RWPE1 (cell line): ENCODE data around the gene DCST2.

Source experiments
- CTCF ChIA-PET: fragments of 350-600 bp; sonication (Branson Sonifier 250); formaldehyde crosslinking; extraction: SDS; loops from one replicate; lab custom pipeline; 2021; lab: Yijun Ruan, JAX
- POLR2A ChIA-PET: fragments of 400-600 bp; formaldehyde crosslinking; extraction: SDS; loops from one replicate; lab custom pipeline; 2020; ENCODE audit warnings: antibody characterized with exemption; ENCODE audit not compliant: low non-redundant PET; lab: Yijun Ruan, JAX
- DNase-seq: peaks from one replicate; pipeline ENCODE4 v3.0.0; 2012; ENCODE audit warnings: low spot score
- H3K27ac ChIP-seq: fragments of 450-650 bp; 2 replicates; pipeline ENCODE4 v1.5.1; 2017
- TF ChIP-seq, protein P1 (sequence below): fragments of 450-650 bp; conservative IDR thresholded peaks from 2 replicates; pipeline ENCODE4 v1.5.1; 2017; ENCODE audit warnings: low read depth, mild to moderate bottlenecking

DCST2 gene

DNA sequence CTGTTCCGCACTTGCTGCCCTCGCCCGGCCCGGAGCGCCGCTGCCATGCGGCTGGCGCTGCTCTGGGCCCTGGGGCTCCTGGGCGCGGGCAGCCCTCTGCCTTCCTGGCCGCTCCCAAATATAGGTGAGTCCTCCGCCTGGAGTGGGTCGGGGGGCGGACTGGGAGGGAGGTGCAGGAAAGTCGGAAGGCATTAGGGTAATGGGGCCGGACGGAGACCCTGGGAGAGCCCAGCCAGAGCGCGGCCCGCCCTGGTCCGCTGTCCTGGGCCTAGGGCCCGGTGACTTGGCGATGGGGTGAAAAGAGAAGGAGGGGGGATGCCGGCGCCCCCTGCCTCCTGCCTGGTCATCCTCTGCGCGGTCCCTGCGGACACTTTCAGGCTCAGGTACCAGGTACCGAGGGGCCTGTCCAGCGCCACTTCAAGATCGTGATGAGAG lies 17.8 kb upstream of the DCST2 start:
- CTCF ChIA-PET: interaction anchor here (0.6 to 3.0 kb wide), 12 partner anchors 9 to 600 kb away, joined by 3 to 27 read pairs (median 4); partner anchors contain the start of gene ZBTB7B
- TF ChIP-seq, protein P1, sequence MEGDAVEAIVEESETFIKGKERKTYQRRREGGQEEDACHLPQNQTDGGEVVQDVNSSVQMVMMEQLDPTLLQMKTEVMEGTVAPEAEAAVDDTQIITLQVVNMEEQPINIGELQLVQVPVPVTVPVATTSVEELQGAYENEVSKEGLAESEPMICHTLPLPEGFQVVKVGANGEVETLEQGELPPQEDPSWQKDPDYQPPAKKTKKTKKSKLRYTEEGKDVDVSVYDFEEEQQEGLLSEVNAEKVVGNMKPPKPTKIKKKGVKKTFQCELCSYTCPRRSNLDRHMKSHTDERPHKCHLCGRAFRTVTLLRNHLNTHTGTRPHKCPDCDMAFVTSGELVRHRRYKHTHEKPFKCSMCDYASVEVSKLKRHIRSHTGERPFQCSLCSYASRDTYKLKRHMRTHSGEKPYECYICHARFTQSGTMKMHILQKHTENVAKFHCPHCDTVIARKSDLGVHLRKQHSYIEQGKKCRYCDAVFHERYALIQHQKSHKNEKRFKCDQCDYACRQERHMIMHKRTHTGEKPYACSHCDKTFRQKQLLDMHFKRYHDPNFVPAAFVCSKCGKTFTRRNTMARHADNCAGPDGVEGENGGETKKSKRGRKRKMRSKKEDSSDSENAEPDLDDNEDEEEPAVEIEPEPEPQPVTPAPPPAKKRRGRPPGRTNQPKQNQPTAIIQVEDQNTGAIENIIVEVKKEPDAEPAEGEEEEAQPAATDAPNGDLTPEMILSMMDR: no peak
- peak; percentile 17 for DNase-seq
- peak overlapping the region; percentile 98 for H3K27ac ChIP-seq
- POLR2A ChIA-PET: interaction anchor here (0.6 to 0.8 kb wide), 3 partner anchors 8 to 32 kb away, joined by 3 to 12 read pairs (median 5); no protein-coding TSS in a partner anchor

DNA sequence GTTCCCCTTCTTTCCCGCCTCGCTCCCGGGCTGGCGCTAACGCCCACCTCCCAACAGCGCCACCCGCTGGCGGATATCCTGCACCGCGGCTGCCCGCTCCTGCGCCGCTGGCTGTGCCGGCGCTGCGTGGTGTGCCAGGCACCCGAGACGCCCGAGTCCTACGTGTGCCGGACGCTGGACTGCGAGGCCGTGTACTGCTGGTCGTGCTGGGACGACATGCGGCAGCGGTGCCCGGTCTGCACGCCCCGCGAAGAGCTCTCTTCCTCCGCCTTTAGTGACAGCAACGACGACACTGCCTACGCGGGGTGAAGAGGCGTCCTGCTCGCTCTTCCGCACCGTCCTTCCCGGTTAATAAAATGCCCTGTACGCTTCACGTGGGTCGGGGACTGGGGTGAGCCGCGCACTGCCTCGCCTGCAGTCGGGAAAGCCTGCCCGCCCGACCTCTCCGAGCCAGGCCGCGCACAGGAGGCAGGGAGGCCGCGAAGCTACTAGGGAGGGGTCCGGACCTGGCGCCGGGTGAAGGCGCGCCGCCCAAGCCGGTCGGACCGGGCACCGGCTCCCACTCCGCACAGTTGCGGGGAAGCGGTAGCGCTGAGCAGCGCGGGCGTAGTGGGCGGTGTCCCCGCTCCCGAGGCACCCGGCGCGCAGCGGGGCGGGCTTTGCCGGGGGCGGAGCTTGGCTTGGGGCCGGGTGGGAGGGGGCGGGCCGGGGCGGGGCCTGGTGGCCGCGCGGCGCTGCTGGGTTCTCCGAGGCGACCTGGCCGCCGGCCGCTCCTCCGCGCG lies 17.2 kb upstream of the DCST2 start, which contains the start of gene ADAM15:
TSS of gene ADAM15 (plus strand) at position 757 of the 782 bp plus-strand sequence. CDS start 71 bp downstream, outside the sequence.
- TF ChIP-seq, protein P1: peak; percentile 94
- ChIA-PET POLR2A (interaction anchor here (0.6 to 0.8 kb wide), 3 partner anchors 9 to 32 kb away, joined by 3 to 12 read pairs (median 5); no protein-coding TSS in a partner anchor), CTCF (interaction anchor here (0.6 to 3.0 kb wide), 20 partner anchors 9 to 600 kb away, joined by 3 to 27 read pairs (median 4); partner anchors contain the start of genes PBXIP1, PYGO2 and ZBTB7B)
- DNase-seq: peak; percentile 93
- peak within 1 kb of the TSS; percentile 98 for H3K27ac ChIP-seq

DNA sequence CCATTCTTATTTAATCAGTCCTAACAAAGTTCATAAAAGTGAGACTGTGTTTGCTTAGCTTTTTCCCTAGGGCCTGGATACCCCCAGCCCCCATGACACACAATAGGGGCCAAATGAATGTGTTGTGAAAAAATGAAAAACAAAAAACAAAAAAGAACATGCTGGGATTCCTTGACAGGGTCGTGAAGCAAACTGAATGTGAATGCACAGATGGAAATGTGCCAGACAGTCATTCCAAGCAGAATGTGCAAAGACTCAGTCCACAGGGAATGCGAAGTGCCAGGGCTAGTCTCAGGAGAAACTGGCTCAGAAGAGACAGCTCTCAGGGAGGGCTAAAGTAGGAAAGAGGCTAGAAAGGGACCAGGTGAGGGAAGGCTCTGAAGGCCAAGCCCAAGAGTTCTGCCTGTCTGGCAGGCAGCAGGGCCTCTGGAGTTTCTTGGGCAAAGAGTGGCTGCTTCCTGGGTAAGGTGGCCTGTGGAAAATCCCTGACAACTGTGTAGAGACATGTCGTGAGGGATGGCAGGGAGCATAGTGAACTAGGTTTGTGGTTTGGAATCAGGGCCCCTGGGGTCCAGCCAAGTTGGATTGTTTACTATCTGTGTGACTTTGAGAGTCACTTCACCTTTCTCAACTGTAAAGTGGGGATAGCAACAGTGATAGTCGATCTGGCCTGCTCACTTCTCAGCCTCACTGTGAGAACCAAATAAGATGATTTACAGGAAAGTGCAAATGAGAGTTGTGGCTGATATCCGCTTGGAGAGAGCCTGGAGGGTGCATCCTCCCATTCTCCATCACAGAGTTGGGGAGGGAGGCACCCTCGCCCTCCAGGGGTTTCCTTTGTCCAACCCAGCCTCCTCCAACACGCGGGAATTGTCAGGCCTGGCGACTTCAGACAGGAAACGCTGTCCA lies 16.3 kb upstream of the DCST2 start:
- peak overlapping the region; percentile 98 for H3K27ac ChIP-seq
- ChIA-PET CTCF (interaction anchor here (0.5 to 3.0 kb wide), 12 partner anchors 9 to 166 kb away, joined by 3 to 27 read pairs (median 4); partner anchors contain the start of genes PBXIP1, PYGO2 and ZBTB7B), POLR2A (no interaction called here)
- TF ChIP-seq, protein P1: no peak
- peak; percentile 53 for DNase-seq

DNA sequence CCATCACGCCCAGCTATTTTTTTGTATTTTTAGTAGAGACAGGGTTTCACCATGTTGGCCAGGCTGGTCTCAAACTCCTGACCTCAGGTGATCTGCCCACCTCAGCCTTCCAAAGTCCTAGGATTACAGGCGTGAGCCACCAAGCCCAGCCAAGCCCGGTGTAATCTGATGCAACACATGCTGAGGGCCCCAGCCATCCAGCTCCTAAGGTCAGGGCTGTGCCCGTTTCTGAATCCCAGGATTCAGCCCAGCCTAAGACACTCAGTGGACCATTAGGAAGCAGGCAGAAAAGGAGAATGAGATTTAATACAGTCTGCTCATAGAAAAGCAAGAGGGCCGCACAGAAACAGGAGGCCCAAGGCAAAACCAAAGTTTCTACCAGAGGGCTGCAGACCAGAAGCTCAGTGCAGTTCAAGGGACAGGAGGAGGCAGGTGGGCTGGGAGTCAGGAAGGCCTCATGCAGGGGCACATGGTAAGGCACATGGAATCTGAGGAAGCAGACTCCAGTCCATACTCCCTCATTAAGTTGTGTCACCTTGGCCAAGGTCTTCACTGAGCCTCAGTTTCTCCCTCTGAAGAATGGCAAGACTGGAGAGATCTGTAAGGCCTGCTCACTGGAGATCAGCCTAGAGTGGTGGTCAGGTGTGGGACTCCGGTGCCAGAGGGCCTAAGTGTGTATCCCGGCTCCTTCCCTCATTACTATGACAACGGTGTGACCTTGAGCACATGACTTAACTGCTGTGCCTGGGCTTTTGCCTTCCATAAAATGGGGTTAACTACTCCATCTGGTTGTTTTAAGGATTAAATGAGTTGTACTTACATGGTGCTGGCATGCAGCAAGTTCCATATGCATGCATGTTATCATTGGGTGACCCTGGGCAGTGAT lies 15.1 kb upstream of the DCST2 start:
- POLR2A ChIA-PET: interaction anchor here (0.6 kb wide), 1 partner anchor 1263 kb away, joined by 10 read pairs; no protein-coding TSS in a partner anchor
- DNase-seq: no peak
- H3K27ac ChIP-seq: peak overlapping the region; percentile 98
- CTCF ChIA-PET: interaction anchor here (0.5 to 1.0 kb wide), 4 partner anchors 12 to 31 kb away, joined by 3 to 4 read pairs (median 4); partner anchors contain the start of gene EFNA3
- TF ChIP-seq, protein P1: no peak

DNA sequence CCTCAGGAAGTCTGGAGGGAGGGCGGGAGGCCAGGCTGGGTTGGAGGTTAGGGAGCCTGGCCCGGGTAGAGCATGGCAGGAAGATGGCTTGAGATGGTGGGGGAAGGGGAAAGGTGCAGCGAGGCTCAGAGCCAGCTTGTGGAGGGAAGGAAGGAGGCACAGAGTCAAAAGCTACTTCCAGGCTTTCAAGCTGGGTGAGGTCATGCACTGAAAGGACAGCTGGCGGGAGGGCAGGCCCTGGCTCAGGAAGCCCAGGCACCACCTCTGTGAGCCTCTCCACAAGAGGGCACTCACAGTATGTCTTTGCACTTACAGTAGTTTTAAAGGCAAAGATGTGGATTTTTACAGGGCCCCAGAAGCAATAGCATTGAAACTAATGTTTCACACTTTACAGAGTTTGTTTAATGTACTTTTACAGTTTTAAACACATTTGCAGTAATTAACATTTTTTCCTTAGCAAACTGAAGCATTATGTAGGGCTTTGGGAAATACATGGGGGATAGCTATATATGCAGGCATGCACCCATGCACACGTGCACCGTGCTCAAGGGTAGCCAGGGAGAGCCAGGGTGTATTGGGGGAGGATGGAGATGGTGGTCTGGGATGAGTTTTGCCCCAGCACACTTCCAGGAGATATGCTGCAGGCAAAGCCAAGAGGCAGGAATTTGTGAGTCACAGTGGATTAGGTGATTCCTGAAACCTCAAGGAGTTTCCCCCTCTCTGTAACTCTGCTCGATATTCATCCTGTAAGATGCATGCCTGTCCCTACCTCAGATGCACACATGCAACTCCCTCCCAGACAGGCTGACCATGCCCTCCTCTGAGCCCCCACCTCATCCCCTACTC lies 11.5 kb upstream of the DCST2 start:
- peak overlapping the region; percentile 77 for H3K27ac ChIP-seq
- ChIA-PET CTCF (interaction anchor here (0.6 to 2.5 kb wide), 14 partner anchors 8 to 41 kb away, joined by 3 to 16 read pairs (median 5); partner anchors contain the start of gene EFNA4), POLR2A (no interaction called here)
- TF ChIP-seq, protein P1: peak; percentile 74
- peak; percentile 66 for DNase-seq
